GM21786 (cell line): ENCODE results near the gene CAPN1.
A peak's percentile ranks its signal among the peaks of the same experiment; 100 is the strongest.
"Not testable (repeated sequence)": the region's sequence is repeated elsewhere in the genome, so short reads cannot be mapped to it uniquely, and the experiment has no call there.

ENCODE experiments used
- ATAC-seq: cut with Tn5 transposase; IDR thresholded peaks from one replicate; pipeline ENCODE4 v1.9.1; 2021; ENCODE audit not compliant: unreplicated experiment

Gene CAPN1

GRCh38 chr11:65159012-65159411, 22.7 kb upstream of the CAPN1 start:
- peak; percentile 60 for ATAC-seq

GRCh38 chr11:65160643-65161042, 21.1 kb upstream of the CAPN1 start:
- ATAC-seq, result no peak

GRCh38 chr11:65163684-65164083, 18.0 kb upstream of the CAPN1 start:
- no peak for ATAC-seq

- ATAC-seq, result no peak
Observed at GRCh38 chr11:65165410-65166317, 16.1 kb upstream of the CAPN1 start.

GRCh38 chr11:65166893-65167292, 14.8 kb upstream of the CAPN1 start:
- no peak for ATAC-seq

- ATAC-seq, result no peak
Observed at GRCh38 chr11:65167656-65168055, 14.1 kb upstream of the CAPN1 start.

GRCh38 chr11:65169164-65169641, 12.5 kb upstream of the CAPN1 start:
- no peak for ATAC-seq

- ATAC-seq, result no peak
Observed at GRCh38 chr11:65170058-65170534, 11.6 kb upstream of the CAPN1 start, which contains the start of gene SPDYC. TSS of gene SPDYC (plus strand) at chr11:65170233. CDS start at chr11:65171358, 1,125 bp downstream.

GRCh38 chr11:65172600-65172999, 9.1 kb upstream of the CAPN1 start:
- no peak for ATAC-seq

- not testable (repeated sequence) for ATAC-seq
Observed at GRCh38 chr11:65174571-65175010, 7.1 kb upstream of the CAPN1 start.

GRCh38 chr11:65180877-65181568, 705 bp upstream of the CAPN1 start:
- no peak for ATAC-seq

- no peak for ATAC-seq
Observed at GRCh38 chr11:65182258-65183170, 786 bp downstream of the CAPN1 start.

GRCh38 chr11:65183201-65183891, 1.6 kb downstream of the CAPN1 start:
- no peak for ATAC-seq

- no peak for ATAC-seq
Observed at GRCh38 chr11:65184146-65184545, 2.4 kb downstream of the CAPN1 start.

- no peak for ATAC-seq
Observed at GRCh38 chr11:65185171-65185570, 3.4 kb downstream of the CAPN1 start.

- ATAC-seq, result no peak
Observed at GRCh38 chr11:65185869-65186341, 4.2 kb downstream of the CAPN1 start.

GRCh38 chr11:65186701-65187100, 5.0 kb downstream of the CAPN1 start:
- ATAC-seq, result no peak

- no peak for ATAC-seq
Observed at GRCh38 chr11:65187146-65187675, 5.5 kb downstream of the CAPN1 start.

GRCh38 chr11:65187971-65188461, 6.3 kb downstream of the CAPN1 start:
- no peak for ATAC-seq
